PFSK-1 (cell line): Measurements from ENCODE around the gene MAB21L4.

Source experiments
- FOXP2 ChIP-seq: optimal IDR thresholded peaks from 2 replicates; pipeline ENCODE3; 2011; ENCODE audit warnings: borderline replicate concordance, control low read depth, inconsistent platforms; ENCODE audit not compliant: insufficient read depth; ENCODE audit errors: extremely low read length, extremely low read depth
- POLR2AphosphoS5 ChIP-seq: IDR thresholded peaks from 2 replicates; pipeline ENCODE4 v1.6.1; 2012; ENCODE audit warnings: low read depth, mild to moderate bottlenecking, control low read depth, low read length, moderate library complexity
- SIN3A ChIP-seq: IDR thresholded peaks from 2 replicates; pipeline ENCODE4 v1.6.1; 2012; ENCODE audit warnings: mild to moderate bottlenecking, low read length, moderate library complexity, borderline replicate concordance; ENCODE audit not compliant: insufficient read depth
- TAF1 ChIP-seq: IDR thresholded peaks from 2 replicates; pipeline ENCODE4 v1.6.1; 2012; ENCODE audit warnings: low read length, control low read depth, borderline replicate concordance; ENCODE audit not compliant: insufficient read depth
- TF ChIP-seq, protein P1 (sequence below), 2 experiments: IDR thresholded peaks; 2 replicates each; pipeline versions ENCODE4 v1.6.1 to v1.8.0; 2011 to 2012; ENCODE audit warnings: low read depth in 2 of 2, low read length in 2 of 2, control low read depth in 1 of 2, inconsistent platforms in 1 of 2, mild to moderate bottlenecking in 1 of 2, moderate library complexity in 1 of 2; ENCODE audit not compliant: insufficient read depth in 1 of 2

MAB21L4 gene

DNA sequence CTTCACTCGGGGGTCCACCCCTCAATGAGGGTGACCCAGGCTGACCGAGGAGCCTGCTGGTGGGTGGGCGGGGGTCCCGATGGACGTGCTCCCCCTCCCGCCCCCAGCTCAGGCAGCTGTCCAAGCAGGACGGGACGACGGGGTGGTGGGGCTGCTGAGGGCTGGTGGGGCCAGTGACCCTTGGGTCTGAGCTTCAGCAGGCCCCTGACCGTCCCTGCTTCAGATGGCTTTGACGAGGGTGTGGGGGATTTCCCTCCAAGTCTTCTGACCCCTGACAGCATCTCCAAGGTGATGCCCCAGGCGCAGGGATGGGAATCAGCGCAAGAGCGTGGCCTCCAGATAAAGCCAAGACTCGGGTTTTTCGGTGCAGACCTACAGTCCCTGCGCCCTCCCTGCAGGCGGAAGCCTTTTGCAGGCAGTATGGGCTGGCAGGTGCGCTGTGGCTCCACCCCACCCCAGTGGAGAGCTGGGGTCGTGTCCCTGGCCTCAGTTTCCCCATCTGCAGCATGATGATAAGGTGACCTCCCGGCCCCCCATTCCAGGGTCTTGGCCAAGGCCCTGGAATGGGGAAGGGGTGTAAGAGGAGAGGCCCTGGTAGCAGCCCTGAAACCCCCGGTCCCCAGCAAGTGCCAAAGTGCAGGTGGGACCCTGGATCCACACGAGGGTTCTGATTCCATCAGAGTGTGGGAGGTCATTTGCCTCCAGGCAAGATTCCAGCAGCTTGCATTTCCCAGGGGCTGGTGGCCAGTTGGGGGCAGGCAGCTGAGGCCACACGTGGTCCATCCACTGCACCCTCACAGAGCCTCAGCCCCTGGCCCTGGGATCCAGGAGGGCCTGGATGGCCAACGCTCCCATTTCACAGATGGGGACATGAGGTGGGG, 18.9 kb upstream of the MAB21L4 start:
- TF ChIP-seq SIN3A (no peak), FOXP2 (no peak), POLR2AphosphoS5 (no peak), TAF1 (no peak)
- TF ChIP-seq, protein P1, sequence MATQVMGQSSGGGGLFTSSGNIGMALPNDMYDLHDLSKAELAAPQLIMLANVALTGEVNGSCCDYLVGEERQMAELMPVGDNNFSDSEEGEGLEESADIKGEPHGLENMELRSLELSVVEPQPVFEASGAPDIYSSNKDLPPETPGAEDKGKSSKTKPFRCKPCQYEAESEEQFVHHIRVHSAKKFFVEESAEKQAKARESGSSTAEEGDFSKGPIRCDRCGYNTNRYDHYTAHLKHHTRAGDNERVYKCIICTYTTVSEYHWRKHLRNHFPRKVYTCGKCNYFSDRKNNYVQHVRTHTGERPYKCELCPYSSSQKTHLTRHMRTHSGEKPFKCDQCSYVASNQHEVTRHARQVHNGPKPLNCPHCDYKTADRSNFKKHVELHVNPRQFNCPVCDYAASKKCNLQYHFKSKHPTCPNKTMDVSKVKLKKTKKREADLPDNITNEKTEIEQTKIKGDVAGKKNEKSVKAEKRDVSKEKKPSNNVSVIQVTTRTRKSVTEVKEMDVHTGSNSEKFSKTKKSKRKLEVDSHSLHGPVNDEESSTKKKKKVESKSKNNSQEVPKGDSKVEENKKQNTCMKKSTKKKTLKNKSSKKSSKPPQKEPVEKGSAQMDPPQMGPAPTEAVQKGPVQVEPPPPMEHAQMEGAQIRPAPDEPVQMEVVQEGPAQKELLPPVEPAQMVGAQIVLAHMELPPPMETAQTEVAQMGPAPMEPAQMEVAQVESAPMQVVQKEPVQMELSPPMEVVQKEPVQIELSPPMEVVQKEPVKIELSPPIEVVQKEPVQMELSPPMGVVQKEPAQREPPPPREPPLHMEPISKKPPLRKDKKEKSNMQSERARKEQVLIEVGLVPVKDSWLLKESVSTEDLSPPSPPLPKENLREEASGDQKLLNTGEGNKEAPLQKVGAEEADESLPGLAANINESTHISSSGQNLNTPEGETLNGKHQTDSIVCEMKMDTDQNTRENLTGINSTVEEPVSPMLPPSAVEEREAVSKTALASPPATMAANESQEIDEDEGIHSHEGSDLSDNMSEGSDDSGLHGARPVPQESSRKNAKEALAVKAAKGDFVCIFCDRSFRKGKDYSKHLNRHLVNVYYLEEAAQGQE (IDR thresholded peaks at IDR 0.05; ENCODE audit: insufficient read depth in 1 of 2, low read depth in 2 of 2, low read length in 2 of 2): no peak

DNA sequence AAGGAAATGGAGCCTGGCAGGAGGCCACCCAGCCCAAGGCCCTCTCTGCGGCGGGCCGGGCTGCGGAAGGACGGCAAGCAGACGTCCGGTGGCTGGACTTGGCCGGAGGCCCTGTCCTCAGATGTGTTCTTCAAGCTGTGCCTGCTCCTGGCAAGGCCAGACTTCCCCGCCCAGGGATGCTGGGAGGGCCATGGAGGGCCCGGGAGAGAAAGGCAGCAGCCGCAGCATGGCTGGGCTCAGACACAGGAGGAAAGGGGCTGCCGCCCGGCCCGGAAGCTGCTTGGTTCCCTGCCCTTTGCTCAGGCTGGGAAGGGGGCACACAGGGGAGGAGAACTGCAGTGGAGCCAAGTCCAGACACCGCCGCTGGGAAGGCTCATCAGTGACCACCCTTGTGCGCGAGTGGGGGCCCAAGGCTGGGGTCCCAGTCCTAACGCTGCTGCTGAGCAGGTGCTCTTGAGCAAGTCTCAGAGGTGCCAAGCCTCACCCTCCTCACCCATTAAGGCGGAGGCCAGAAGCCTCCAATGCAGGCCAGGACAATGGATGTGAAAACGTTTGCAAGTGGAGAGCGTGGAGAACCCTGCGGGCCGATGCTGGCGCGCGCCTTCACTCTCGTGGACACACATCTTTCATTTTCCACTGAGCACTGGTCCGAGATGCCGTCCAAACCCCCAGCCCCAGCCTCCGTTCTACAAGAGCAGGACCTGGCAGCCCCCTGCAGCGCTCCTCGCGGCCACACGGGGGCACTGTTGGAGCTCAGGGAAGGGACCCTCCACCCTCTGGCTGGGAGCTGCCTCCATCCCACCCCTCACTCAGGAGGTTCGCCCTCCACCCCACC, 18.1 kb upstream of the MAB21L4 start:
- TF ChIP-seq, protein P1 (IDR thresholded peaks at IDR 0.05; ENCODE audit: insufficient read depth in 1 of 2, low read depth in 2 of 2, low read length in 2 of 2): 0 out of 4 replicates have a peak, but pooled peaks of 1 of the 2 experiments have one; percentile 22
- TF ChIP-seq SIN3A (no peak), FOXP2 (peak; percentile 12)

DNA sequence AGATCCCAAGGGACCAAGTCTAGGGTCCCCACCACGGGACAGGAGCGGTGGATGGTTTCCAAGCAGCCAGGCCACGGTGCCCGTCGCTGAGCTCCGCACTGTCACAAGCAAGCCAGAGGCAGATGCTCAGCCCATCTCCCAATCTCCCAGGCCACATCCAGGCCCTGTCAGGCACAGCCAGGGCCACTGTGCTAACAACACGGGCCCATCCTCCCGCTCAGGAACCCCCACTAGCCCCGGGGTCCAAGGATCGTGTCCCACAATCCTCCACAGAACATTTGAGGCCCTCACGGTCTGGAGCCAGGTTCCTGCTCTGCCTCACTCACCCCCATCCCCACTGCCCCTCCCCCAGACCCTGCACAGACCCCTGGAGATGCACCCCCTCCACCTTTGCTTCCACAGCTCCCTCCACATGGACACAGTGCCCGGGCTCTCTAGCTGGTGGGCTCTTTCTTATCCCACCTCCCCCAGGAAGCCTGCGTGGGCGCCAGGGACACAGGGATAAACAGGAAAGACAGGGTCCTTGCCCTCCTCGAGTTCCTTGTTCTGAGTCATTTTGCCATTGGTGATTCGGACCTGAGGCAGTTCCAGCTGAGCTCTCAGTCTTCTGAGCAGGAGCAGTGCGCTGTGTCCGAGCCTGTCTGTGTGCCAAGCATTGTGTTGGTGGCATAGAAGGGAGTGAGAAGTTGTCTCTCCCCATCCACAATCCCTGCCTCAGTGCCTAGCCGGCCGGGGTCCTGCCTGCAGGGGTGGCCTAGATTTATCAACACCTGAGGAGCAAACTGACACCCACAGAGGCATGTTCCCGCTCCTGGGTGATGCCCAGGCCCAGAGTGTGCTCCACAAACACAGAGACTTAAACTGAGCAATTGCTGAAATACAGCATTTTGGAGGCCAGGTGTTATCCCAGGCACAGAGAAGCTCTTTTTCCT, 17.2 kb upstream of the MAB21L4 start:
- no peak for TF ChIP-seq TAF1
- TF ChIP-seq, protein P1 (IDR thresholded peaks at IDR 0.05; ENCODE audit: insufficient read depth in 1 of 2, low read depth in 2 of 2, low read length in 2 of 2): no peak
- no peak for TF ChIP-seq POLR2AphosphoS5
- peak; percentile 62 for TF ChIP-seq FOXP2

DNA sequence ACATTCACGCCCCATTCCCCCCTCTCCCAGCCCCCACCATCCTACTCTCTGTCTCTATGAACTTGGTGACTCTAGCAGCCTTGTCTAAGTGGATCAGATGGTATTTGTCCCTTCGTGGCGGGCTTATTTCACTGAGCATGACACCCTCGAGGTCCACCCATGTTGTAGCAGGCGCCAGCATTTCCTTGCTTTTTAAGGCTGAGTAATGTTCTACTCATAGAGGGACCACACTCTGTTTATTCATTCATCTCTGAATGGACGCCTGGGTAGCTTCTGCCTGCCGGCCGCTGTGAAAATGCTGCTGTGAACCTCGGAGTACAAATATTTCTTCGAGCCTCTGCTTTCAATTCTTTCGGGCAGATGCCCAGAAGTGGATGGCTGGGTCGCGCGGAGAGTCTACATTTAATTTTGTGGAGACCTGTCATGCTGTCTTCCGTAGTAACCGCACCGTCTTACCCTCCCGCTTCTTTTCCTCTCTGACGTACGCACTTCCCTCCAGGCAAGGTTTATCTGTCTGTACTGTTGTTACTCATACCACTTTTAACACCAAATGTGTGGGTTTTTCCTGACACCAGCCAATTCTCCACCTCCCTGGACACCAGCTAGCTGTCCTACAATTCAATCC, 15.8 kb upstream of the MAB21L4 start:
- TF ChIP-seq FOXP2: no peak
- TF ChIP-seq TAF1: no peak
